PC-9 (cell line): Measurements from ENCODE around the gene ARHGAP26. TPM values are rescaled to one million over a fixed set of nuclear protein-coding genes. Genes with fewer than 3 reads are reported as not detected.

Source experiments
- BruUV-seq: library from RNA; stranded (reverse); fragments of 400-500 nt; replicated peaks from 2 replicates; lab custom pipeline; 2021; lab: Mats Ljungman, UMichigan
- CTCF ChIA-PET: fragments of 300-600 bp; sonication (Branson Sonifier 250); formaldehyde crosslinking; loops from one replicate; lab custom pipeline; 2022; ENCODE audit warnings: antibody characterized with exemption; lab: Charles Lee
- POLR2A ChIA-PET: fragments of 300-600 bp; sonication (Branson Sonifier 250); formaldehyde crosslinking; loops from one replicate; lab custom pipeline; 2022; ENCODE audit warnings: antibody characterized with exemption; ENCODE audit not compliant: unreplicated experiment; lab: Charles Lee
- DNase-seq, 2 experiments: peaks; one replicate each; pipeline versions ENCODE4 v3.0.0 to v3.0.0-alpha.2; 2015 to 2022; ENCODE audit warnings: mixed read lengths in 1 of 2
- H2AFZ ChIP-seq: fragments of 200-600 bp; sonication (generic); 2 replicates; pipeline ENCODE4 v1.8.1; 2017; ENCODE audit warnings: antibody characterized with exemption
- H3F3A ChIP-seq: fragments of 200-600 bp; sonication (generic); 2 replicates; pipeline ENCODE4 v1.8.1; 2017; ENCODE audit warnings: antibody characterized with exemption, mild to moderate bottlenecking, low read depth; ENCODE audit not compliant: insufficient read depth
- H3K27ac ChIP-seq: fragments of 200-600 bp; sonication (generic); 2 replicates; pipeline ENCODE4 v1.6.1; 2016; ENCODE audit warnings: mixed run types
- H3K27me3 ChIP-seq: fragments of 200-600 bp; sonication (generic); 2 replicates; pipeline ENCODE4 v1.6.1; 2016; ENCODE audit warnings: low read depth, mixed run types; ENCODE audit not compliant: insufficient read depth
- H3K36me3 ChIP-seq: fragments of 200-600 bp; sonication (generic); 2 replicates; pipeline ENCODE4 v1.6.1; 2016; ENCODE audit warnings: low read depth, mixed run types
- H3K4me1 ChIP-seq: fragments of 200-600 bp; sonication (generic); replicated peaks from 2 replicates; pipeline ENCODE4 v1.6.1; 2016; ENCODE audit warnings: mixed run types; ENCODE audit not compliant: insufficient read depth
- H3K4me2 ChIP-seq: fragments of 200-600 bp; sonication (generic); 2 replicates; pipeline ENCODE4 v1.6.1; 2017; ENCODE audit warnings: mixed run types
- H3K4me3 ChIP-seq: fragments of 200-600 bp; sonication (generic); 2 replicates; pipeline ENCODE4 v1.6.1; 2016; ENCODE audit warnings: mixed run types
- H3K79me2 ChIP-seq: fragments of 200-600 bp; sonication (generic); 2 replicates; pipeline ENCODE4 v1.6.1; 2017; ENCODE audit warnings: low read depth, mixed run types
- H3K9me2 ChIP-seq: fragments of 200-600 bp; sonication (generic); 2 replicates; pipeline ENCODE4 v1.8.1; 2017; ENCODE audit warnings: mild to moderate bottlenecking; ENCODE audit not compliant: insufficient read depth
- H3K9me3 ChIP-seq: fragments of 200-600 bp; sonication (generic); 2 replicates; pipeline ENCODE4 v1.8.1; 2016; ENCODE audit warnings: low read depth; ENCODE audit not compliant: insufficient read depth
- H4K20me1 ChIP-seq: fragments of 200-600 bp; sonication (generic); 2 replicates; pipeline ENCODE4 v1.8.1; 2017; ENCODE audit not compliant: insufficient read depth
- EZH2 ChIP-seq: fragments of 200-600 bp; sonication (generic); IDR thresholded peaks from 2 replicates; pipeline ENCODE4 v1.8.0; 2017; ENCODE audit warnings: antibody characterized with exemption, low read depth
- intact Hi-C: fragments of 100-400 bp; cut with micrococcal nuclease; formaldehyde crosslinking; loops from one replicate; pipeline ENCODE4 v1.10.0; 2022; ENCODE audit not compliant: unreplicated experiment
- total RNA-seq: library from RNA; stranded (reverse); gene quantifications from 2 replicates; pipeline ENCODE4 v1.2.3, GENCODE V29; 2021
- TF ChIP-seq, protein P1 (sequence below): fragments of 200-600 bp; sonication (generic); conservative IDR thresholded peaks from 2 replicates; pipeline ENCODE4 v1.6.1; 2017; ENCODE audit warnings: mixed run types, antibody characterized with exemption, mild to moderate bottlenecking, moderate library complexity

ARHGAP26 gene
- total RNA-seq, 1 experiment from 2014 or later = 29.7 TPM

GRCh38 chr5:143031781-143032580, 261.8 kb downstream of the ARHGAP26 start:
- H3K9me2 ChIP-seq = no peaks in the 10 kb centered on the region
- no peaks in the 10 kb centered on the region for H3K27me3 ChIP-seq
- H2AFZ ChIP-seq = no peak overlapping the region
- ChIA-PET POLR2A (no interaction called here), CTCF (interaction anchor here (0.6 to 0.7 kb wide), 3 partner anchors 12 to 455 kb away, joined by 3 to 4 read pairs (median 4); no protein-coding TSS in a partner anchor)
- intact Hi-C loops = no loop called here
- BruUV-seq = no TSS peak
- H3K27ac ChIP-seq = no peak overlapping the region
- H4K20me1 ChIP-seq = no peaks in the 10 kb centered on the region; the same call in 1 of the 2 replicates
- H3K9me3 ChIP-seq = peaks cover 5% of the 10 kb centered on the region; the same call in 1 of the 2 replicates
- no peak overlapping the region for H3K4me3 ChIP-seq
- no peaks in the 10 kb centered on the region for H3K36me3 ChIP-seq
- no peak for DNase-seq
- no peaks in the 10 kb centered on the region for H3K79me2 ChIP-seq
- TF ChIP-seq, protein P1, sequence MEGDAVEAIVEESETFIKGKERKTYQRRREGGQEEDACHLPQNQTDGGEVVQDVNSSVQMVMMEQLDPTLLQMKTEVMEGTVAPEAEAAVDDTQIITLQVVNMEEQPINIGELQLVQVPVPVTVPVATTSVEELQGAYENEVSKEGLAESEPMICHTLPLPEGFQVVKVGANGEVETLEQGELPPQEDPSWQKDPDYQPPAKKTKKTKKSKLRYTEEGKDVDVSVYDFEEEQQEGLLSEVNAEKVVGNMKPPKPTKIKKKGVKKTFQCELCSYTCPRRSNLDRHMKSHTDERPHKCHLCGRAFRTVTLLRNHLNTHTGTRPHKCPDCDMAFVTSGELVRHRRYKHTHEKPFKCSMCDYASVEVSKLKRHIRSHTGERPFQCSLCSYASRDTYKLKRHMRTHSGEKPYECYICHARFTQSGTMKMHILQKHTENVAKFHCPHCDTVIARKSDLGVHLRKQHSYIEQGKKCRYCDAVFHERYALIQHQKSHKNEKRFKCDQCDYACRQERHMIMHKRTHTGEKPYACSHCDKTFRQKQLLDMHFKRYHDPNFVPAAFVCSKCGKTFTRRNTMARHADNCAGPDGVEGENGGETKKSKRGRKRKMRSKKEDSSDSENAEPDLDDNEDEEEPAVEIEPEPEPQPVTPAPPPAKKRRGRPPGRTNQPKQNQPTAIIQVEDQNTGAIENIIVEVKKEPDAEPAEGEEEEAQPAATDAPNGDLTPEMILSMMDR = no peak
- TF ChIP-seq EZH2 = no peak
- H3K4me2 ChIP-seq = no peak overlapping the region
- H3F3A ChIP-seq = peaks cover 4% of the 10 kb centered on the region
- no peaks in the 10 kb centered on the region for H3K4me1 ChIP-seq

GRCh38 chr5:143032581-143032836, 262.3 kb downstream of the ARHGAP26 start:
- DNase-seq = no peak
- H3F3A ChIP-seq = peaks cover 4% of the 10 kb centered on the region
- intact Hi-C loops = no loop called here
- H3K27ac ChIP-seq = no peak overlapping the region
- no peak overlapping the region for H2AFZ ChIP-seq
- H3K4me3 ChIP-seq = no peak overlapping the region
- TF ChIP-seq, protein P1 = no peak
- no peak for TF ChIP-seq EZH2
- no peaks in the 10 kb centered on the region for H3K36me3 ChIP-seq
- H3K4me2 ChIP-seq = no peak overlapping the region
- H3K4me1 ChIP-seq = no peaks in the 10 kb centered on the region
- CTCF ChIA-PET = no interaction called here
- H3K9me3 ChIP-seq = peaks cover 5% of the 10 kb centered on the region; the same call in 1 of the 2 replicates
- H3K79me2 ChIP-seq = no peaks in the 10 kb centered on the region
- no TSS peak for BruUV-seq
- POLR2A ChIA-PET = interaction anchor here (0.6 kb wide), 1 partner anchor 55 kb away, joined by 3 read pairs; no protein-coding TSS in a partner anchor
- H3K27me3 ChIP-seq = no peaks in the 10 kb centered on the region
- H3K9me2 ChIP-seq = no peaks in the 10 kb centered on the region
- H4K20me1 ChIP-seq = no peaks in the 10 kb centered on the region; the same call in 1 of the 2 replicates

DNA sequence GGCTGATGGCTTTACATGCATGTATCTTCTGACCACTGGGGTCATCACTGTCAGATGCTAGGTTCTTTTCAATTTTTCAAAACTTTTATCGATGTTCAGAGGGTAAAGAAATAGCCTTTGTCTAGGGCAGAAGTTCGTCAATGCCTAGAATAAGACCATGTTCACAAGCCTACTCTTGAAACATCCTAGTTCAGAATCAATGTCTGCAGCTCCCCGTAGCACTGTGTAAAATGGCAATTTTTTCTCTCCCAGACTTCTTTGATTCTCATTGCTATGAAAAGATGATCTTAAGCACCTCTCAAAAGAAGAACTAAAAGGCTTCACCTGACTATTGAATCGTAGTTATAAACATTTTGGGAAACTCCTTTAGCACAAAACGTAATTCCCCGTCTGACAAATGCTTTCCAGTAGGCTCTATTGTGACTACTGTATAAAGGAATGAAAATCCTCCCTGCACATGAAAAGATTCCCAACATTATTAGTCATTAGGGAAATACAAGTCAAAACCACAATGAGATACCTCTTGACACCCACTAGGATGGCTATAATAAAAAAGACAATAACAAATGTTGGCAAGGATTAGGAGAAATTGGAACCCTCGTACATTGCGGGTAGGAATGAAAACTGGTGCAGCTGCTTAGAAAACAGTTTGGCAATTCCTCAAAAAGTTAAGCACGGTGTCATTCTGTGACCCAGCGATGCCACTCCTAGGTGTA, 263.5 kb downstream of the ARHGAP26 start:
- H3K36me3 ChIP-seq = no peaks in the 10 kb centered on the region
- H3K4me2 ChIP-seq = no peak overlapping the region
- H4K20me1 ChIP-seq = no peaks in the 10 kb centered on the region; the same call in 1 of the 2 replicates
- ChIA-PET POLR2A (no interaction called here), CTCF (no interaction called here)
- no TSS peak for BruUV-seq
- no peaks in the 10 kb centered on the region for H3K4me1 ChIP-seq
- H3K9me3 ChIP-seq = peaks cover 5% of the 10 kb centered on the region; the same call in 1 of the 2 replicates
- no peaks in the 10 kb centered on the region for H3K79me2 ChIP-seq
- H3K27me3 ChIP-seq = no peaks in the 10 kb centered on the region
- TF ChIP-seq EZH2 = no peak
- TF ChIP-seq, protein P1 = no peak
- H3K27ac ChIP-seq = no peak overlapping the region
- no peaks in the 10 kb centered on the region for H3K9me2 ChIP-seq
- intact Hi-C loops = no loop called here
- H2AFZ ChIP-seq = no peak overlapping the region
- H3K4me3 ChIP-seq = no peak overlapping the region
- peaks cover 4% of the 10 kb centered on the region for H3F3A ChIP-seq
- no peak for DNase-seq
